Left ventricle myocardium inferior (tissue), 1 donor: ENCODE results near the gene CREB5. TPM values are rescaled to one million over a fixed set of nuclear protein-coding genes. Genes with fewer than 3 reads are reported as not detected.

Experiments
- DNase-seq: peaks from one replicate; pipeline ENCODE4 v3.0.0-alpha.2; 2020
- H3K27ac ChIP-seq: fragments of 200-600 bp; replicated peaks from 2 replicates; pipeline ENCODE4 v1.8.0; 2021
- H3K27me3 ChIP-seq: fragments of 200-600 bp; 2 replicates; pipeline ENCODE4 v1.8.0; 2021; ENCODE audit warnings: low read depth
- H3K36me3 ChIP-seq: fragments of 200-600 bp; 2 replicates; pipeline ENCODE4 v1.8.0; 2021
- H3K4me1 ChIP-seq: fragments of 200-600 bp; 2 replicates; pipeline ENCODE4 v1.8.0; 2021
- H3K4me3 ChIP-seq: fragments of 200-600 bp; 2 replicates; pipeline ENCODE4 v1.8.0; 2021; ENCODE audit warnings: mild to moderate bottlenecking, moderate library complexity
- H3K9me3 ChIP-seq: fragments of 200-600 bp; replicated peaks from 2 replicates; pipeline ENCODE4 v1.8.0; 2021
- CTCF ChIP-seq: fragments of 200-600 bp; IDR thresholded peaks from 2 replicates; pipeline ENCODE4 v1.8.0; 2021; ENCODE audit warnings: antibody characterized with exemption, mild to moderate bottlenecking, borderline replicate concordance
- intact Hi-C: fragments of 100-400 bp; cut with micrococcal nuclease; formaldehyde crosslinking; loops from one replicate; pipeline ENCODE4 v1.11.0; 2022
- total RNA-seq: library from RNA; stranded (reverse); fragmentation: NEBNext Ultra II Directional; extraction: Animal tissue kit (Norgen Biotek cat#: 25700); gene quantifications from one replicate; pipeline ENCODE4 v1.2.1, GENCODE V29; 2021
- donor health status: DM: no; HTN: yes; CAD: no; lungs with severe emphysema.

CREB5 gene
- total RNA-seq, 1 donor from 2014 or later: 9.8 TPM

GRCh38 chr7:28807396-28807994 is 395.2 kb downstream of the CREB5 start:
- no peak for TF ChIP-seq CTCF
- no peaks in the 10 kb centered on the region for H3K27me3 ChIP-seq
- intact Hi-C loops: no loop called here
- no peak overlapping the region for H3K27ac ChIP-seq
- H3K9me3 ChIP-seq: no peaks in the 10 kb centered on the region
- H3K4me1 ChIP-seq: peaks cover 8% of the 10 kb centered on the region
- peaks cover 23% of the 10 kb centered on the region for H3K36me3 ChIP-seq
- DNase-seq: no peak
- no peak overlapping the region for H3K4me3 ChIP-seq

- intact Hi-C loops: no loop called here
Observed at GRCh38 chr7:28808796-28809533, 396.6 kb downstream of the CREB5 start.

GRCh38 chr7:28811008-28811407 is 398.7 kb downstream of the CREB5 start:
- Histone ChIP-seq H3K27me3 (no peaks in the 10 kb centered on the region), H3K4me1 (peaks cover 22% of the 10 kb centered on the region), H3K4me3 (no peak overlapping the region), H3K36me3 (peaks cover 8% of the 10 kb centered on the region), H3K9me3 (no peaks in the 10 kb centered on the region), H3K27ac (no peak overlapping the region)
- intact Hi-C loops: no loop called here
- no peak for TF ChIP-seq CTCF
- DNase-seq: no peak

More at GRCh38 chr7:28808796-28809533, 396.6 kb downstream of the CREB5 start:
- Histone ChIP-seq H3K27me3 (no peaks in the 10 kb centered on the region), H3K4me3 (no peak overlapping the region), H3K4me1 (peaks cover 21% of the 10 kb centered on the region), H3K36me3 (peaks cover 23% of the 10 kb centered on the region), H3K9me3 (no peaks in the 10 kb centered on the region), H3K27ac (no peak overlapping the region)
- TF ChIP-seq CTCF: no peak
- DNase-seq: no peak

GRCh38 chr7:28811701-28812430 is 399.5 kb downstream of the CREB5 start:
- H3K4me3 ChIP-seq: no peak overlapping the region
- H3K36me3 ChIP-seq: peaks cover 8% of the 10 kb centered on the region
- no peak overlapping the region for H3K27ac ChIP-seq
- peaks cover 22% of the 10 kb centered on the region for H3K4me1 ChIP-seq
- no peaks in the 10 kb centered on the region for H3K9me3 ChIP-seq
- intact Hi-C loops: no loop called here
- H3K27me3 ChIP-seq: no peaks in the 10 kb centered on the region
- peak; percentile 9 for TF ChIP-seq CTCF
- DNase-seq: no peak

- TF ChIP-seq CTCF: no peak
- intact Hi-C loops: no loop called here
- no peaks in the 10 kb centered on the region for H3K27me3 ChIP-seq
- H3K36me3 ChIP-seq: peaks cover 8% of the 10 kb centered on the region
- no peak overlapping the region for H3K4me3 ChIP-seq
- peaks cover 22% of the 10 kb centered on the region for H3K4me1 ChIP-seq
- peak overlapping the region; percentile 7 for H3K27ac ChIP-seq
- no peaks in the 10 kb centered on the region for H3K9me3 ChIP-seq
- no peak for DNase-seq
Observed at GRCh38 chr7:28812616-28813015, 400.3 kb downstream of the CREB5 start.
